Measurements from ENCODE around the gene DDN.

The DDN gene

GRCh38 chr12:48999371-49000131, at the start of gene DDN:
DDN (minus strand) TSS chr12:48999375; CDS start chr12:48999287, 88 bp downstream.
- peak within 1 kb of the TSS; percentile 56 for H3K4me3 ChIP-seq (replicated peaks; ENCODE audit: low read depth, low read length)
- DNase-seq (ENCODE audit: extremely low read depth, low read depth): no peak
- no peak for TF ChIP-seq CTCF (IDR thresholded peaks at IDR 0.05; ENCODE audit: low read depth, low read length, missing control alignments)

GRCh38 chr12:49048953-49049352, 49.8 kb upstream of the DDN start:
- no peak for TF ChIP-seq CTCF (IDR thresholded peaks at IDR 0.05; ENCODE audit: low read depth, low read length, missing control alignments)

DNA sequence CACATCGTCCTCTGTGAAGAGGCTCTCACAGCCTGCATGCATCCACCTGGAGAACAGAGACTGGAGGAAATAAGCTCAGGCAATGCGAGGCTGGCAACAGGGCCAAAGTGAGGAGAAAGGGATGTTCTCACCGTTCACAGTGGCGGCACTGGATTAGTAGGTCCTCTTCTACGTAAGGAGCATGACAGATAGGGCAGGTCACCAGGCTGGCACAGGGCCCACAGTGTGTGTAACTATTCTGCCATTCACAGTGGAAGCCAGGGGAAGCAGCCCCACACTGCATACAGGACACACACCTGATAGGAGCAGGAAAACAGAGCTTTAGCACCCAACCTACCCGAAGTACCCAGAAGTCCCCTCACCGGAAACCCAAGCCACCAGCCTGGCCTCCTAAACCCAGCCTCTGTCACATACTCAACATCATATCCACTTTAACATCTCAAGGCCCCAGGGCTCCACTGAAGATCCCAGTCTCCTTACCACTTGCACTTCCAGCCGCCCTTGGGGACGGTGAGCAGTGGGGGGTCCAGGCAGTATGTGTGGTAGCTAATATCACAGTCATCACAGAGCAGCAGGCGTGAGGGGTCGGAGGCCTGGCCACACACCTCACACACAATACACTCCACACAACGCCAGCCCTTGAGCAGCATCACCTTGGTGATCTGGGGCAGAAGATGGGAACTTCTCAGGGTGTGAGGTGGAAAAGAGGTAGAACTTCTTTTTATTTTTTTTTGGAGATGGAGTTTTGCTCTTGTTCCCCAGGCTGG, 47.1 kb upstream of the DDN start:
- H3K4me3 ChIP-seq (replicated peaks; ENCODE audit: low read depth, low read length): no peak overlapping the region
- TF ChIP-seq CTCF (IDR thresholded peaks at IDR 0.05; ENCODE audit: low read depth, low read length, missing control alignments): no peak
- DNase-seq (ENCODE audit: extremely low read depth, low read depth): no peak

More at GRCh38 chr12:49048953-49049352, 49.8 kb upstream of the DDN start:
- no peak overlapping the region for H3K4me3 ChIP-seq (replicated peaks; ENCODE audit: low read depth, low read length)
- no peak for DNase-seq (ENCODE audit: extremely low read depth, low read depth)

GRCh38 chr12:49044660-49045059, 45.5 kb upstream of the DDN start:
- no peak overlapping the region for H3K4me3 ChIP-seq (replicated peaks; ENCODE audit: low read depth, low read length)
- no peak for DNase-seq (ENCODE audit: extremely low read depth, low read depth)
- no peak for TF ChIP-seq CTCF (IDR thresholded peaks at IDR 0.05; ENCODE audit: low read depth, low read length, missing control alignments)

- DNase-seq (ENCODE audit: extremely low read depth, low read depth): no peak
- TF ChIP-seq CTCF (IDR thresholded peaks at IDR 0.05; ENCODE audit: low read depth, low read length, missing control alignments): peak; percentile 84
- H3K4me3 ChIP-seq (replicated peaks; ENCODE audit: low read depth, low read length): no peak overlapping the region
Measured at GRCh38 chr12:49043856-49044258, 44.7 kb upstream of the DDN start.

DNA sequence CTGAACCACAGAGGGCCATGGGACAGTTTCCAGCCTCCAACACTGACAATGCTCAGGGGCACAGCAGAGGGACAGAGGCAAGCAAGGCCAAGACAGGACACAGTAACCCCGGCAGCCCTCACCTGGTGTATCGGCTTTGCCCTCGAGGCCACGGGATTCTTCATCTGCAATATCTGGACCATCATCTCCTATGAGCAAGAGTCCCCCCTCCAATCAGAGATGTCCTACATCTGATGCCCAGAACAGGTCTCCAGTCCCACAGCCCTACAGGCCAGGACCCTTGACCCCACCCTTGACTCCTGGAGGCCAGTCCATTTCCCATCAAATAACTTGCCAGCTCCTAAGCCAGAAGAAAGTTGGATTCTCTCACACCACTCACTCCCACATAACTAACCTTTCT, 44.1 kb upstream of the DDN start:
- no peak overlapping the region for H3K4me3 ChIP-seq (replicated peaks; ENCODE audit: low read depth, low read length)
- DNase-seq (ENCODE audit: extremely low read depth, low read depth): no peak
- TF ChIP-seq CTCF (IDR thresholded peaks at IDR 0.05; ENCODE audit: low read depth, low read length, missing control alignments): no peak
